Spleen (tissue), 11 donors: Measurements from ENCODE around the gene TSPAN15. TPM values are rescaled to one million over a fixed set of nuclear protein-coding genes. Genes with fewer than 3 reads are reported as not detected.

Experiments
- DNase-seq: peaks from one replicate; pipeline ENCODE4 v3.0.0-alpha.2; 2020
- H3K27ac ChIP-seq, 8 donors: fragments of 200-600 bp; sonication (generic) in 7 of 8; 1 replicate in 4 of 8; 2 replicates in 4 of 8; pipeline versions ENCODE4 v1.5.0 to v1.8.0; 2016 to 2021; ENCODE audit warnings: inconsistent platforms in 4 of 8, mild to moderate bottlenecking in 4 of 8, moderate library complexity in 1 of 8
- H3K27me3 ChIP-seq, 7 donors: fragments of 200-600 bp; sonication (generic) in 6 of 7; replicated peaks in 1 of 7; 1 replicate in 4 of 7; 2 replicates in 3 of 7; pipeline versions ENCODE4 v1.5.0 to v1.8.0; 2016 to 2021; ENCODE audit warnings: inconsistent platforms in 3 of 7, mild to moderate bottlenecking in 1 of 7
- H3K36me3 ChIP-seq, 6 donors: fragments of 200-600 bp; sonication (generic) in 5 of 6; 1 replicate in 4 of 6; 2 replicates in 2 of 6; pipeline versions ENCODE4 v1.5.0 to v1.8.0; 2016 to 2021; ENCODE audit warnings: inconsistent platforms in 2 of 6
- H3K4me1 ChIP-seq, 6 donors: fragments of 200-600 bp; sonication (generic) in 5 of 6; 1 replicate in 3 of 6; 2 replicates in 3 of 6; pipeline versions ENCODE4 v1.5.0 to v1.8.0; 2016 to 2021; ENCODE audit warnings: inconsistent platforms in 3 of 6
- H3K4me3 ChIP-seq, 8 donors: fragments of 200-600 bp; sonication (generic) in 7 of 8; 1 replicate in 4 of 8; 2 replicates in 4 of 8; pipeline versions ENCODE4 v1.5.0 to v1.8.0; 2016 to 2021; ENCODE audit warnings: inconsistent platforms in 4 of 8, mild to moderate bottlenecking in 4 of 8, moderate library complexity in 2 of 8
- H3K9me3 ChIP-seq, 8 donors: fragments of 200-600 bp; sonication (generic) in 7 of 8; 1 replicate in 4 of 8; 2 replicates in 4 of 8; pipeline versions ENCODE4 v1.5.0 to v1.8.0; 2016 to 2021; ENCODE audit warnings: inconsistent platforms in 4 of 8
- POLR2A ChIP-seq, 3 donors: fragments of 450-650 bp; IDR thresholded peaks; one replicate each; pipeline ENCODE4 v1.5.1; 2017; ENCODE audit warnings: antibody characterized with exemption in 3 of 3, mild to moderate bottlenecking in 1 of 3
- POLR2AphosphoS5 ChIP-seq, 3 donors: sonication (generic); formaldehyde crosslinking; IDR thresholded peaks; one replicate each; pipeline ENCODE4 v1.5.1; 2017; ENCODE audit warnings: antibody characterized with exemption in 3 of 3
- WGBS, 5 donors: extraction: QIAGEN DNeasy Blood & Tissue Kit in 3 of 5; methylation state at CpG; one replicate each; pipeline versions ENCODE4 v1.1.5 to v1.1.7; 2013 to 2018; 5-methylcytosine and 5-hydroxymethylcytosine counted together
- intact Hi-C: fragments of 100-400 bp; cut with DNase I; formaldehyde crosslinking; loops from one replicate; pipeline ENCODE4 v1.15.0; 2023; ENCODE audit warnings: low total_unique reads
- polyA plus RNA-seq, 3 donors: library from polyadenylated mRNA; stranded (reverse); fragments of 200-250 nt; gene quantifications; one replicate each; pipeline ENCODE4 v1.2.1, GENCODE V29; 2013
- total RNA-seq, 7 donors: library from RNA; depleted of rRNA in 3 of 7; stranded (reverse); fragments of >200 nt in 3 of 7; fragmentation: NEBNext Ultra II Directional in 4 of 7; extraction: Animal tissue kit (Norgen Biotek cat#: 25700) in 4 of 7; gene quantifications; one replicate each; pipeline versions ENCODE4 v1.1.0 to v1.2.1, GENCODE V29; 2016 to 2021
- TF ChIP-seq, protein P1 (sequence below), 11 experiments: fragments of 200-600 bp in 7 of 11; fragments of 450-650 bp in 4 of 11; sonication (generic) in 4 of 11; IDR thresholded peaks in 8 of 11; conservative IDR thresholded peaks in 3 of 11; 1 replicate in 7 of 11; 2 replicates in 4 of 11; pipeline versions ENCODE4 v1.4.0 to v1.8.0; 2016 to 2021; ENCODE audit warnings: antibody characterized with exemption in 11 of 11, inconsistent platforms in 4 of 11, mild to moderate bottlenecking in 1 of 11
- donor health status: healthy with polysubstance abuse.
- donor health status: DM: no; HTN: no; CAD: no; lungs with moderate emphysema.
- donor health status: DM: no; HTN: no; CAD: no.
- donor health status: Bipolar disorder and iron deficiency.
- donor health status: healthy.
- donor health status: DM: no; HTN: no; CAD: no.
- donor health status: DM: yes; HTN: yes; CAD: no.

TSPAN15 gene
- total and polyA plus RNA-seq, 10 donors, result 13.5 to 68.4 (median 41.3) TPM

GRCh38 chr10:69451784-69452251, 553 bp downstream of the TSPAN15 start:
- TF ChIP-seq POLR2AphosphoS5 (IDR thresholded peaks at IDR 0.05), result no peak
- TF ChIP-seq, protein P1, sequence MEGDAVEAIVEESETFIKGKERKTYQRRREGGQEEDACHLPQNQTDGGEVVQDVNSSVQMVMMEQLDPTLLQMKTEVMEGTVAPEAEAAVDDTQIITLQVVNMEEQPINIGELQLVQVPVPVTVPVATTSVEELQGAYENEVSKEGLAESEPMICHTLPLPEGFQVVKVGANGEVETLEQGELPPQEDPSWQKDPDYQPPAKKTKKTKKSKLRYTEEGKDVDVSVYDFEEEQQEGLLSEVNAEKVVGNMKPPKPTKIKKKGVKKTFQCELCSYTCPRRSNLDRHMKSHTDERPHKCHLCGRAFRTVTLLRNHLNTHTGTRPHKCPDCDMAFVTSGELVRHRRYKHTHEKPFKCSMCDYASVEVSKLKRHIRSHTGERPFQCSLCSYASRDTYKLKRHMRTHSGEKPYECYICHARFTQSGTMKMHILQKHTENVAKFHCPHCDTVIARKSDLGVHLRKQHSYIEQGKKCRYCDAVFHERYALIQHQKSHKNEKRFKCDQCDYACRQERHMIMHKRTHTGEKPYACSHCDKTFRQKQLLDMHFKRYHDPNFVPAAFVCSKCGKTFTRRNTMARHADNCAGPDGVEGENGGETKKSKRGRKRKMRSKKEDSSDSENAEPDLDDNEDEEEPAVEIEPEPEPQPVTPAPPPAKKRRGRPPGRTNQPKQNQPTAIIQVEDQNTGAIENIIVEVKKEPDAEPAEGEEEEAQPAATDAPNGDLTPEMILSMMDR (IDR thresholded peaks at IDR 0.05 in 8 of 11, conservative IDR thresholded peaks at IDR 0.05 in 3 of 11), result no peak
- no peak for TF ChIP-seq POLR2A (IDR thresholded peaks at IDR 0.05)
- Histone ChIP-seq H3K36me3 (peaks cover 0 to 6% (median 0%) of the 10 kb centered on the region in 6 donors), H3K27ac (peak overlapping the region in 7 of 8 donors; percentile 51 to 85 (median 74)), H3K4me3 (peak overlapping the region; percentile 58 to 84 (median 72)), H3K9me3 (no peaks in the 10 kb centered on the region), H3K27me3 (peaks cover 0 to 26% (median 6%) of the 10 kb centered on the region in 7 donors), H3K4me1 (peaks cover 23 to 80% (median 53%) of the 10 kb centered on the region in 6 donors)
- 10 to 50% (median 14%) methylated on average over 10 to 38 of the region's 38 CpGs for WGBS, 5 donors
- intact Hi-C loops, result no loop called here
- DNase-seq, result no peak

GRCh38 chr10:69452676-69453415, 1.6 kb downstream of the TSPAN15 start:
- intact Hi-C loops, result no loop called here
- WGBS, 5 donors, result 58 to 86% (median 83%) methylated on average over 6 of the region's 6 CpGs
- peaks cover 0 to 8% (median 0%) of the 10 kb centered on the region in 6 donors for H3K36me3 ChIP-seq
- peaks cover 23 to 90% (median 56%) of the 10 kb centered on the region in 6 donors for H3K4me1 ChIP-seq
- peak overlapping the region in 3 of 8 donors; percentile 4 to 80 (median 26) for H3K27ac ChIP-seq
- H3K9me3 ChIP-seq, result no peaks in the 10 kb centered on the region
- DNase-seq, result peak; percentile 50
- no peak for TF ChIP-seq POLR2AphosphoS5 (IDR thresholded peaks at IDR 0.05)
- TF ChIP-seq POLR2A (IDR thresholded peaks at IDR 0.05), result no peak
- TF ChIP-seq, protein P1 (IDR thresholded peaks at IDR 0.05 in 8 of 11, conservative IDR thresholded peaks at IDR 0.05 in 3 of 11), result no peak
- H3K27me3 ChIP-seq, result peaks cover 0 to 26% (median 6%) of the 10 kb centered on the region in 7 donors
- H3K4me3 ChIP-seq, result peak overlapping the region in 7 of 8 donors; percentile 58 to 80 (median 71)

GRCh38 chr10:69453795-69454194, 2.5 kb downstream of the TSPAN15 start:
- peaks cover 26 to 96% (median 60%) of the 10 kb centered on the region in 6 donors for H3K4me1 ChIP-seq
- no peaks in the 10 kb centered on the region for H3K9me3 ChIP-seq
- intact Hi-C loops, result no loop called here
- TF ChIP-seq POLR2AphosphoS5 (IDR thresholded peaks at IDR 0.05) (no peak), POLR2A (IDR thresholded peaks at IDR 0.05) (no peak)
- TF ChIP-seq, protein P1 (IDR thresholded peaks at IDR 0.05 in 8 of 11, conservative IDR thresholded peaks at IDR 0.05 in 3 of 11), result no peak
- peaks cover 0 to 8% (median 0%) of the 10 kb centered on the region in 6 donors for H3K36me3 ChIP-seq
- H3K27ac ChIP-seq, result peak overlapping the region in 2 of 8 donors; percentile 3 to 25
- peaks cover 0 to 26% (median 6%) of the 10 kb centered on the region in 7 donors for H3K27me3 ChIP-seq
- no peak overlapping the region for H3K4me3 ChIP-seq
- DNase-seq, result peak; percentile 40
